ENCODE results near the gene NPEPL1.
A peak's percentile ranks its signal among the peaks of the same experiment; 100 is the strongest.

The NPEPL1 gene

GRCh38 chr20:58658760-58659159 lies 33.8 kb upstream of the NPEPL1 start:
- no peak for DNase-seq

GRCh38 chr20:58659841-58660240 lies 32.8 kb upstream of the NPEPL1 start:
- no peak for DNase-seq

GRCh38 chr20:58660855-58661597 lies 31.6 kb upstream of the NPEPL1 start:
- no peak for DNase-seq

GRCh38 chr20:58661598-58662473 lies 30.8 kb upstream of the NPEPL1 start:
- no peak for DNase-seq

- no peak for DNase-seq
These were observed 28.3 kb upstream of the NPEPL1 start for GRCh38 chr20:58664331-58664730.

- no peak for DNase-seq
These were observed 27.7 kb upstream of the NPEPL1 start for GRCh38 chr20:58664883-58665282.

- peak in 3 of 14 donors; percentile 9 to 53 (median 21) for DNase-seq
These were observed 27.0 kb upstream of the NPEPL1 start for GRCh38 chr20:58665606-58666005.

- DNase-seq = no peak
These were observed 25.9 kb upstream of the NPEPL1 start for GRCh38 chr20:58666702-58667101.

GRCh38 chr20:58667975-58668374 lies 24.6 kb upstream of the NPEPL1 start:
- DNase-seq = no peak

GRCh38 chr20:58668901-58669286 lies 23.7 kb upstream of the NPEPL1 start:
- DNase-seq = peak in 1 of 14 donors; percentile 62

GRCh38 chr20:58669287-58670006 lies 23.2 kb upstream of the NPEPL1 start:
- no peak for DNase-seq

- no peak for DNase-seq
These were observed 22.5 kb upstream of the NPEPL1 start for GRCh38 chr20:58670102-58670501.

GRCh38 chr20:58670659-58671058 lies 21.9 kb upstream of the NPEPL1 start:
- no peak for DNase-seq

- no peak for DNase-seq
These were observed 19.5 kb upstream of the NPEPL1 start for GRCh38 chr20:58673119-58673518.

GRCh38 chr20:58675146-58675584 lies 17.4 kb upstream of the NPEPL1 start:
- DNase-seq = no peak

- DNase-seq = no peak
These were observed 17.0 kb upstream of the NPEPL1 start for GRCh38 chr20:58675641-58676040.

GRCh38 chr20:58676161-58676560 lies 16.4 kb upstream of the NPEPL1 start:
- DNase-seq = no peak

- no peak for DNase-seq
These were observed 15.5 kb upstream of the NPEPL1 start for GRCh38 chr20:58677079-58677604.

GRCh38 chr20:58677808-58678207 lies 14.8 kb upstream of the NPEPL1 start:
- no peak for DNase-seq

GRCh38 chr20:58678806-58679205 lies 13.8 kb upstream of the NPEPL1 start:
- DNase-seq = no peak

GRCh38 chr20:58682656-58683531 lies 9.7 kb upstream of the NPEPL1 start:
- no peak for DNase-seq

GRCh38 chr20:58684291-58684690 lies 8.3 kb upstream of the NPEPL1 start:
- no peak for DNase-seq

Measured in C1 segment of cervical spinal cord (tissue), 14 donors.